Fibroblast of mammary gland (primary cell): ENCODE measurements around the gene HIBCH.
"Not testable (repeated sequence)": the region's sequence is repeated elsewhere in the genome, so short reads cannot be mapped to it uniquely, and the experiment has no call there.

ENCODE experiments used
- DNase-seq: peaks from one replicate; pipeline ENCODE4 v3.0.0-alpha.2; 2010; ENCODE audit warnings: low read depth
- H3K4me3 ChIP-seq: 2 replicates; pipeline ENCODE4 v1.5.1; 2011; ENCODE audit warnings: low read depth, mild to moderate bottlenecking, low read length, moderate library complexity; ENCODE audit not compliant: control insufficient read depth
- CTCF ChIP-seq: conservative IDR thresholded peaks from 2 replicates; pipeline ENCODE4 v1.5.1; 2011; ENCODE audit warnings: low read depth, low read length, inconsistent platforms; ENCODE audit not compliant: control insufficient read depth, insufficient read depth

The HIBCH gene

GRCh38 chr2:190342611-190343010, 23.0 kb upstream of the HIBCH start:
- no peak for TF ChIP-seq CTCF
- DNase-seq, result no peak
- H3K4me3 ChIP-seq, result no peak overlapping the region

DNA sequence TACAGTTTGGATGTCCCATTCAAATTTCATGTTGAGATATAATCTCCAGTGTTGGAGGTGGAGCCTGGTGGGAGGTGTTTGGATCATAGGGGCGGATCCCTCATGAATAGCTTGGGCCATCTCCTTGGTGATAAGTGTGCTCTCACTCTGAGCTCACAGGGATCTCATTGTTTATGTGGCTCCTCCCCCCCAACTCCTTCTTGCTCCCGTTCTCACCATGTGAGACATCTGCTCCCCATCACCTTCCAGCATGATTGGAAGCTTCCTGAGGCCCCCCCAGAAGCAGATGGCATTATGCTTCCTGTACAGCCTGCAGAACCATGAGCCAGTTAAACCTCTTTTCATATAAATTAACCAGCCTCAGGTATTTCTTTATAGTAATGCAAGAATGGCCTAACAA, 20.7 kb upstream of the HIBCH start:
- DNase-seq, result peak; percentile 44
- H3K4me3 ChIP-seq, result no peak overlapping the region
- no peak for TF ChIP-seq CTCF

GRCh38 chr2:190339394-190339793, 19.8 kb upstream of the HIBCH start:
- no peak overlapping the region for H3K4me3 ChIP-seq
- DNase-seq, result no peak
- TF ChIP-seq CTCF, result no peak

DNA sequence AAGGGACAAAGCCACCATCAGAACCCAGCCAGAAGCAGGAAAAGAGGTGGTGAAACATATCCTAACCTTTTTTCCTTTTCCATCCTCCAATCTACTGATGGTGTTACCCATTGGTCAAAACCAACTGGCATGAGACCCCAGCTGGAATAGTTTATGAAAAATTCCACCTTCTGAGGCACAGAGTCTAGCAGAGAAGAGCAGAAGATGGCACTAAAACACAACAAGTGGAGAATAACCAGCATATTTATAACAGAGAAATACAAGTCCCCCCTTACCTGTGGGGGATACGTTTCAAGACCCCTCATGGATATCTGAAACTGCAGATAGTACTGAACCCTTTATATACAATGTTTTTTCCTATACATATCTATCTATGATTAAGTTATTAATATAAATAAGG, 18.8 kb upstream of the HIBCH start:
- DNase-seq, result no peak
- TF ChIP-seq CTCF, result no peak
- H3K4me3 ChIP-seq, result no peak overlapping the region

GRCh38 chr2:190336420-190336819, 16.8 kb upstream of the HIBCH start:
- H3K4me3 ChIP-seq, result no peak overlapping the region
- no peak for TF ChIP-seq CTCF
- no peak for DNase-seq

- DNase-seq, H3K4me3 ChIP-seq: not testable (repeated sequence)
Observed at GRCh38 chr2:190335584-190335983, 16.0 kb upstream of the HIBCH start.

DNA sequence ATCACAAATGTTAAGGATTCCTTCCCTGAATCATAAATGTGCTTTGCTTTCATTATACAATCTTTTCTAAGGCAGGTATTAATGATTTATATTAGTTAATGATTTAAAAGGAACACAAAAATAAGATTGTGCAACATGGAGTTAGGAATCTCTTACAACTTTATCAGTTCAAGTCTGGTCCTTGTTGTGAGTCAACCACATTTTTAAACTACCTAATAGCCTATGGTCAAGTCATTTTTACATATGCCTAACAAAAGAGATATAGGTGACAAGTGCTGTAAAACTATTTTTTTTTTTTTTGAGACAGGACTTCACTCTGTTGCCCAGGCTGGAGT, 15.6 kb upstream of the HIBCH start:
- no peak for DNase-seq
- H3K4me3 ChIP-seq, result no peak overlapping the region
- TF ChIP-seq CTCF, result no peak
